GM20000 (cell line): ENCODE data around the gene ERCC6L2.

Experiments used
- DNase-seq: peaks from one replicate; pipeline ENCODE4 v3.0.0; 2012; ENCODE audit warnings: low spot score
- CTCF ChIP-seq: IDR thresholded peaks from 2 replicates; pipeline ENCODE4 v1.5.1; 2012; ENCODE audit warnings: mild to moderate bottlenecking, control low read depth; ENCODE audit errors: extremely low read depth, missing control alignments

ERCC6L2 gene

GRCh38 chr9:95875305-95876137 lies at the start of gene ERCC6L2:
Gene ERCC6L2 (plus strand): TSS chr9:95875691. CDS start chr9:95876039, 348 bp downstream.
- no peak for TF ChIP-seq CTCF
- DNase-seq, result peak; percentile 86

- no peak for DNase-seq
Measured at GRCh38 chr9:95826183-95826838, 49.2 kb upstream of the ERCC6L2 start.

GRCh38 chr9:95830768-95831167 lies 44.7 kb upstream of the ERCC6L2 start:
- TF ChIP-seq CTCF, result no peak

More at GRCh38 chr9:95826183-95826838, 49.2 kb upstream of the ERCC6L2 start:
- no peak for TF ChIP-seq CTCF

GRCh38 chr9:95831810-95832209 lies 43.7 kb upstream of the ERCC6L2 start:
- no peak for DNase-seq
- no peak for TF ChIP-seq CTCF

More at GRCh38 chr9:95830768-95831167, 44.7 kb upstream of the ERCC6L2 start:
- no peak for DNase-seq

- TF ChIP-seq CTCF, result no peak
- no peak for DNase-seq
Measured at GRCh38 chr9:95833546-95834178, 41.8 kb upstream of the ERCC6L2 start.

- TF ChIP-seq CTCF, result no peak
- no peak for DNase-seq
Measured at GRCh38 chr9:95834281-95834907, 41.1 kb upstream of the ERCC6L2 start.
